ENCODE measurements around the gene QSER1. TPM values are rescaled to one million over a fixed set of nuclear protein-coding genes. Genes with fewer than 3 reads are reported as not detected.

QSER1 gene
- total RNA-seq, 1 donor from 2014 or later, result 21.6 TPM

- TF ChIP-seq, protein P1, sequence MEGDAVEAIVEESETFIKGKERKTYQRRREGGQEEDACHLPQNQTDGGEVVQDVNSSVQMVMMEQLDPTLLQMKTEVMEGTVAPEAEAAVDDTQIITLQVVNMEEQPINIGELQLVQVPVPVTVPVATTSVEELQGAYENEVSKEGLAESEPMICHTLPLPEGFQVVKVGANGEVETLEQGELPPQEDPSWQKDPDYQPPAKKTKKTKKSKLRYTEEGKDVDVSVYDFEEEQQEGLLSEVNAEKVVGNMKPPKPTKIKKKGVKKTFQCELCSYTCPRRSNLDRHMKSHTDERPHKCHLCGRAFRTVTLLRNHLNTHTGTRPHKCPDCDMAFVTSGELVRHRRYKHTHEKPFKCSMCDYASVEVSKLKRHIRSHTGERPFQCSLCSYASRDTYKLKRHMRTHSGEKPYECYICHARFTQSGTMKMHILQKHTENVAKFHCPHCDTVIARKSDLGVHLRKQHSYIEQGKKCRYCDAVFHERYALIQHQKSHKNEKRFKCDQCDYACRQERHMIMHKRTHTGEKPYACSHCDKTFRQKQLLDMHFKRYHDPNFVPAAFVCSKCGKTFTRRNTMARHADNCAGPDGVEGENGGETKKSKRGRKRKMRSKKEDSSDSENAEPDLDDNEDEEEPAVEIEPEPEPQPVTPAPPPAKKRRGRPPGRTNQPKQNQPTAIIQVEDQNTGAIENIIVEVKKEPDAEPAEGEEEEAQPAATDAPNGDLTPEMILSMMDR (IDR thresholded peaks at IDR 0.05; ENCODE audit: insufficient read depth, low read length, poor library complexity, severe bottlenecking), result no peak
- DNase-seq (ENCODE audit: low read depth), result no peak
- no peak overlapping the region for H3K4me3 ChIP-seq (ENCODE audit: low read depth, low read length)
Observed at GRCh38 chr11:32897103-32897502, 4.5 kb downstream of the QSER1 start.

DNA sequence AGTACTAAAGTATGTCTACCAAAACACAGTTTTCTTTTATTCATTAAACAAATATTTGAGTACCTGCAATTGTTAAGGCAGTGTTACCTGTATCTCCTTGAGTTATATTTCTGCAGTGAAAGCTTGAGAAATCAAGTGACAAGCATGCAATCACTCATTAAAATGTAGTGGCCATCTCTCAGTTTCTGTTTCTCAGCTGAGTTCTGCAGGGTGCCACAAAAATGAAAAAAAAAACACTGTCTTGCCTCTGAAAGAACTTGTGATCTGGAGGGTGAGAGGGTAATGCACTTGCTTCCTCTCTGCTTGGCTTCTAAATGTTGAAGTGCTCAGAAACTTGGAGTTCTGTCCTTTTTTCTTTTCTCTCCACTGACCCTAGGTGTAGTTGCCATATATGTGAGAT lies 6.8 kb downstream of the QSER1 start:
- H3K36me3 ChIP-seq (ENCODE audit: control insufficient read depth, insufficient read depth, low read length), result no peaks in the 10 kb centered on the region
- TF ChIP-seq, protein P1 (IDR thresholded peaks at IDR 0.05; ENCODE audit: insufficient read depth, low read length, poor library complexity, severe bottlenecking), result no peak
- H3K4me3 ChIP-seq (ENCODE audit: low read depth, low read length), result no peak overlapping the region

More at GRCh38 chr11:32897103-32897502, 4.5 kb downstream of the QSER1 start:
- no peaks in the 10 kb centered on the region for H3K36me3 ChIP-seq (ENCODE audit: control insufficient read depth, insufficient read depth, low read length)
- no peaks in the 10 kb centered on the region for H3K27me3 ChIP-seq (ENCODE audit: control insufficient read depth, insufficient read depth, low read length)

GRCh38 chr11:32902089-32902665 lies 9.6 kb downstream of the QSER1 start:
- no peak for DNase-seq (ENCODE audit: low read depth)
- Histone ChIP-seq H3K27me3 (ENCODE audit: control insufficient read depth, insufficient read depth, low read length) (no peaks in the 10 kb centered on the region), H3K36me3 (ENCODE audit: control insufficient read depth, insufficient read depth, low read length) (no peaks in the 10 kb centered on the region), H3K4me3 (ENCODE audit: low read depth, low read length) (no peak overlapping the region)
- TF ChIP-seq, protein P1 (IDR thresholded peaks at IDR 0.05; ENCODE audit: insufficient read depth, low read length, poor library complexity, severe bottlenecking), result no peak

More for the DNA sequence above, 6.8 kb downstream of the QSER1 start:
- no peaks in the 10 kb centered on the region for H3K27me3 ChIP-seq (ENCODE audit: control insufficient read depth, insufficient read depth, low read length)
- DNase-seq (ENCODE audit: low read depth), result no peak

- no peak for DNase-seq (ENCODE audit: low read depth)
- H3K4me3 ChIP-seq (ENCODE audit: low read depth, low read length), result no peak overlapping the region
- H3K36me3 ChIP-seq (ENCODE audit: control insufficient read depth, insufficient read depth, low read length), result no peaks in the 10 kb centered on the region
- TF ChIP-seq, protein P1 (IDR thresholded peaks at IDR 0.05; ENCODE audit: insufficient read depth, low read length, poor library complexity, severe bottlenecking), result no peak
- H3K27me3 ChIP-seq (ENCODE audit: control insufficient read depth, insufficient read depth, low read length), result no peaks in the 10 kb centered on the region
Observed at GRCh38 chr11:32905028-32905667, 12.5 kb downstream of the QSER1 start.

DNA sequence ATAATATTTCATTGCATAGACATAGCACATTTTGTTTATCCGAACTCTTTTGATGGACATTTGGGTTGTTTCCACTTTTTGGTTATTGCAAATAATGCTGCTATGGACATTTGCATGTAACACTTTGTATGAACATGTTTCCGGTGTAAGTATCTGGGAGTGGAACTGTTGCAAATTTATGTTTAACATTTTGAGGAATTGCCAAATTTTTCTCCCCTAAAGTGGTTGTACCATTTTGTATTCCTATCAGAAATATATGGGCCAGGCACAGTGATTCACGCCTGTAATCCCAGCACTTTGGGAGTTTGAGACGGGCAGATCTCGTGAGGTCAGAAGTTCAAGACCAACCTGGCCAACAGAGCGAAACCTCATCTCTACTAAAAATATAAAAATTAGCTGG lies 16.0 kb downstream of the QSER1 start:
- Histone ChIP-seq H3K27me3 (ENCODE audit: control insufficient read depth, insufficient read depth, low read length) (no peaks in the 10 kb centered on the region), H3K36me3 (ENCODE audit: control insufficient read depth, insufficient read depth, low read length) (no peaks in the 10 kb centered on the region), H3K4me3 (ENCODE audit: low read depth, low read length) (no peak overlapping the region)
- DNase-seq (ENCODE audit: low read depth), result no peak
- TF ChIP-seq, protein P1 (IDR thresholded peaks at IDR 0.05; ENCODE audit: insufficient read depth, low read length, poor library complexity, severe bottlenecking), result no peak

DNA sequence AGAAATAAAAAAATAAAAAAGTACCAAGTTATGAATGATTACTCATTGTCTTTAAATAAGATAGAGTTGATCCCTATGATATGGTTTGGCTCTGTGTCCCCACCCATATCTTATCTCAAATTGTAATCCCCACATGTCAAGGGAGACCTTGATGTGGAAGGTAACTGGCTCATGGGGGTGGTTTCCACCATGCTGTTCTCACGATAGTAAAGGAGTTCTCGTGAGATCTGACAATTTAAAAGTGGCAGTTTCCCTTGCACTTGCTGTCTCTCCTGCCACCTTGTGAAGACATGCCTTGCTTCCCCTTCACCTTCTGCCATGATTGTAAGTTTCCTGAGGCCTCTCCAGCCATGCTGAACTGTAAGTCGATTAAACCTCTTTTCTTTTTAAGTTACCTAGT lies 18.8 kb downstream of the QSER1 start:
- Histone ChIP-seq H3K27me3 (ENCODE audit: control insufficient read depth, insufficient read depth, low read length) (no peaks in the 10 kb centered on the region), H3K36me3 (ENCODE audit: control insufficient read depth, insufficient read depth, low read length) (no peaks in the 10 kb centered on the region), H3K4me3 (ENCODE audit: low read depth, low read length) (no peak overlapping the region)
- TF ChIP-seq, protein P1 (IDR thresholded peaks at IDR 0.05; ENCODE audit: insufficient read depth, low read length, poor library complexity, severe bottlenecking), result no peak
- no peak for DNase-seq (ENCODE audit: low read depth)

All from kidney epithelial cell (primary cell).